ENCODE data around the gene C1orf210. TPM values are rescaled to one million over a fixed set of nuclear protein-coding genes. Genes with fewer than 3 reads are reported as not detected.

Gene C1orf210
- total RNA-seq, 1 experiment from 2014 or later = 7.6 TPM

- BruUV-seq (replicated peaks) = no TSS peak
- CTCF ChIA-PET = interaction anchor here (1.1 to 1.9 kb wide), 2 partner anchors 9 kb away, joined by 3 to 11 read pairs; partner anchors contain the start of gene C1orf210
- DNase-seq (ENCODE audit: low read depth, low spot score) (no peak), ATAC-seq (no peak)
- H3K36me3 ChIP-seq (ENCODE audit: control insufficient read depth in 1 of 2, insufficient read depth in 2 of 2, low read length in 2 of 2) = no peaks in the 10 kb centered on the region
- H3K4me1 ChIP-seq (ENCODE audit: control insufficient read depth in 1 of 2, insufficient read depth in 2 of 2, low read length in 2 of 2) = peaks cover 8 to 16% of the 10 kb centered on the region in 2 experiments; a peak in 3 of 4 replicates
- H2AFZ ChIP-seq (ENCODE audit: low read depth, low read length, poor library complexity, severe bottlenecking) = no peak overlapping the region
- no peak overlapping the region for H3K27ac ChIP-seq (ENCODE audit: low read depth, low read length)
- H3K27me3 ChIP-seq (ENCODE audit: insufficient read depth, low read length) = no peaks in the 10 kb centered on the region
- RAD21 ChIA-PET (ENCODE audit: low non-redundant PET in 1 of 2, low total read pairs in 2 of 2, uncharacterized antibody in 2 of 2, unreplicated experiment in 2 of 2) = no interaction called here
- no peak for TF ChIP-seq ATF3 (IDR thresholded peaks at IDR 0.05)
- TF ChIP-seq ZFX (IDR thresholded peaks at IDR 0.05) = no peak
- no peak for TF ChIP-seq EZH2 (IDR thresholded peaks at IDR 0.05)
- TF ChIP-seq YY1 (IDR thresholded peaks at IDR 0.05; ENCODE audit: extremely low read depth, insufficient replicate concordance, low read depth, low read length) = no peak
- no peak for TF ChIP-seq SP1 (IDR thresholded peaks at IDR 0.05; ENCODE audit: low read depth)
- no peak for TF ChIP-seq POLR2AphosphoS5 (IDR thresholded peaks at IDR 0.05; ENCODE audit: low read depth, low read length)
- TF ChIP-seq JUND (IDR thresholded peaks at IDR 0.05) = no peak
- TF ChIP-seq EZH2phosphoT487 (IDR thresholded peaks at IDR 0.05; ENCODE audit: borderline replicate concordance) = no peak
- no peak for TF ChIP-seq POLR2A (IDR thresholded peaks at IDR 0.05; ENCODE audit: borderline replicate concordance, extremely low read depth, insufficient read depth, insufficient read length)
- no peak for TF ChIP-seq TCF7L2 (IDR thresholded peaks at IDR 0.05; ENCODE audit: borderline replicate concordance, extremely low read depth, insufficient read depth, insufficient read length)
- no peak for TF ChIP-seq REST (IDR thresholded peaks at IDR 0.05; ENCODE audit: low read depth)
- TF ChIP-seq ELF1 (IDR thresholded peaks at IDR 0.05; ENCODE audit: borderline replicate concordance, low read depth) = no peak
- no peak for TF ChIP-seq SRF (IDR thresholded peaks at IDR 0.05; ENCODE audit: low read depth)
- intact Hi-C loops (cut with micrococcal nuclease) = no loop called here
- POLR2A ChIA-PET = interaction anchor here (0.9 to 2.0 kb wide), 2 partner anchors 9 to 64 kb away, joined by 5 to 12 read pairs; partner anchors contain the start of gene C1orf210
- no peaks in the 10 kb centered on the region for H3K9me2 ChIP-seq (ENCODE audit: insufficient read depth)
- H3K79me2 ChIP-seq (ENCODE audit: insufficient read depth, low read length) = no peaks in the 10 kb centered on the region
- H3K4me2 ChIP-seq (ENCODE audit: low read length) = peak overlapping the region; percentile 28
- no peaks in the 10 kb centered on the region for H4K20me1 ChIP-seq (ENCODE audit: insufficient read depth)
- H3K9me3 ChIP-seq (ENCODE audit: control insufficient read depth in 1 of 2, insufficient read depth in 1 of 2, low read depth in 1 of 2, low read length in 2 of 2) = no peaks in the 10 kb centered on the region
- H3K9ac ChIP-seq (ENCODE audit: low read length) = no peak overlapping the region
- no peak overlapping the region for H3K4me3 ChIP-seq (replicated peaks in 1 of 2; ENCODE audit: low read depth in 1 of 2, low read length in 2 of 2)
Observed at GRCh38 chr1:43294761-43295160, 9.4 kb upstream of the C1orf210 start.
